ENCODE measurements around the gene DCDC1. TPM values are rescaled to one million over a fixed set of nuclear protein-coding genes. Genes with fewer than 3 reads are reported as not detected.

DCDC1 gene
- total RNA-seq, 1 donor from 2014 or later = not detected

- Mint-ChIP-seq H3K4me1 (ENCODE audit: low read depth) (no peaks in the 10 kb centered on the region), H3K9me3 (no peaks in the 10 kb centered on the region), H3K36me3 (ENCODE audit: low read depth) (no peaks in the 10 kb centered on the region), H3K4me3 (no peak overlapping the region), H3K27me3 (ENCODE audit: insufficient read depth) (peaks cover 2% of the 10 kb centered on the region), H3K27ac (no peak overlapping the region)
- intact Hi-C loops (cut with micrococcal nuclease) = loop anchor here (5.0 kb wide), 2 partner anchors 792 to 1577 kb away; no protein-coding TSS in a partner anchor
- DNase-seq (ENCODE audit: low spot score) = no peak
Observed at GRCh38 chr11:30919389-30920152, 450.0 kb downstream of the DCDC1 start.

- DNase-seq (ENCODE audit: low spot score) = no peak
- Mint-ChIP-seq H3K4me1 (ENCODE audit: low read depth) (no peaks in the 10 kb centered on the region), H3K9me3 (no peaks in the 10 kb centered on the region), H3K4me3 (no peak overlapping the region), H3K36me3 (ENCODE audit: low read depth) (no peaks in the 10 kb centered on the region), H3K27me3 (ENCODE audit: insufficient read depth) (peaks cover 2% of the 10 kb centered on the region), H3K27ac (no peak overlapping the region)
- intact Hi-C loops (cut with micrococcal nuclease) = loop anchor here (1.0 to 5.0 kb wide), 3 partner anchors 572 to 1576 kb away; no protein-coding TSS in a partner anchor
Observed at GRCh38 chr11:30917859-30918478, 451.6 kb downstream of the DCDC1 start.

GRCh38 chr11:30917266-30917665, 452.3 kb downstream of the DCDC1 start:
- H3K4me1 Mint-ChIP-seq (ENCODE audit: low read depth) = no peaks in the 10 kb centered on the region
- H3K9me3 Mint-ChIP-seq = no peaks in the 10 kb centered on the region
- H3K27ac Mint-ChIP-seq = no peak overlapping the region
- no peaks in the 10 kb centered on the region for H3K36me3 Mint-ChIP-seq (ENCODE audit: low read depth)
- intact Hi-C loops (cut with micrococcal nuclease) = loop anchor here (1.0 to 5.0 kb wide), 3 partner anchors 571 to 1575 kb away; no protein-coding TSS in a partner anchor
- peaks cover 2% of the 10 kb centered on the region for H3K27me3 Mint-ChIP-seq (ENCODE audit: insufficient read depth)
- H3K4me3 Mint-ChIP-seq = no peak overlapping the region
- DNase-seq (ENCODE audit: low spot score) = no peak

- no peaks in the 10 kb centered on the region for H3K9me3 Mint-ChIP-seq
- intact Hi-C loops (cut with micrococcal nuclease) = loop anchor here (1.0 to 5.0 kb wide), 3 partner anchors 570 to 1574 kb away; no protein-coding TSS in a partner anchor
- H3K4me3 Mint-ChIP-seq = no peak overlapping the region
- no peaks in the 10 kb centered on the region for H3K4me1 Mint-ChIP-seq (ENCODE audit: low read depth)
- DNase-seq (ENCODE audit: low spot score) = no peak
- no peak overlapping the region for H3K27ac Mint-ChIP-seq
- peaks cover 2% of the 10 kb centered on the region for H3K27me3 Mint-ChIP-seq (ENCODE audit: insufficient read depth)
- H3K36me3 Mint-ChIP-seq (ENCODE audit: low read depth) = no peaks in the 10 kb centered on the region
Observed at GRCh38 chr11:30916764-30917163, 452.8 kb downstream of the DCDC1 start.

- intact Hi-C loops (cut with micrococcal nuclease) = no loop called here
- H3K9me3 Mint-ChIP-seq = no peaks in the 10 kb centered on the region
- DNase-seq (ENCODE audit: low spot score) = no peak
Observed at GRCh38 chr11:30914143-30914762, 455.3 kb downstream of the DCDC1 start.

GRCh38 chr11:30911247-30911646, 458.3 kb downstream of the DCDC1 start:
- Mint-ChIP-seq H3K4me3 (no peak overlapping the region), H3K27ac (no peak overlapping the region)
- intact Hi-C loops (cut with micrococcal nuclease) = no loop called here

More at GRCh38 chr11:30914143-30914762, 455.3 kb downstream of the DCDC1 start:
- Mint-ChIP-seq H3K4me3 (no peak overlapping the region), H3K27ac (no peak overlapping the region), H3K4me1 (ENCODE audit: low read depth) (no peaks in the 10 kb centered on the region), H3K36me3 (ENCODE audit: low read depth) (no peaks in the 10 kb centered on the region), H3K27me3 (ENCODE audit: insufficient read depth) (peaks cover 2% of the 10 kb centered on the region)

GRCh38 chr11:30908857-30909256, 460.7 kb downstream of the DCDC1 start:
- Mint-ChIP-seq H3K9me3 (no peaks in the 10 kb centered on the region), H3K4me3 (no peak overlapping the region), H3K27ac (no peak overlapping the region), H3K27me3 (ENCODE audit: insufficient read depth) (no peaks in the 10 kb centered on the region), H3K4me1 (ENCODE audit: low read depth) (no peaks in the 10 kb centered on the region), H3K36me3 (ENCODE audit: low read depth) (no peaks in the 10 kb centered on the region)
- DNase-seq (ENCODE audit: low spot score) = no peak
- intact Hi-C loops (cut with micrococcal nuclease) = no loop called here

More at GRCh38 chr11:30911247-30911646, 458.3 kb downstream of the DCDC1 start:
- DNase-seq (ENCODE audit: low spot score) = no peak
- no peaks in the 10 kb centered on the region for H3K36me3 Mint-ChIP-seq (ENCODE audit: low read depth)
- no peaks in the 10 kb centered on the region for H3K9me3 Mint-ChIP-seq
- H3K27me3 Mint-ChIP-seq (ENCODE audit: insufficient read depth) = peaks cover 2% of the 10 kb centered on the region
- H3K4me1 Mint-ChIP-seq (ENCODE audit: low read depth) = no peaks in the 10 kb centered on the region

- H3K4me3 Mint-ChIP-seq = no peak overlapping the region
- no peaks in the 10 kb centered on the region for H3K36me3 Mint-ChIP-seq (ENCODE audit: low read depth)
- H3K4me1 Mint-ChIP-seq (ENCODE audit: low read depth) = no peaks in the 10 kb centered on the region
- intact Hi-C loops (cut with micrococcal nuclease) = no loop called here
- H3K27me3 Mint-ChIP-seq (ENCODE audit: insufficient read depth) = no peaks in the 10 kb centered on the region
- H3K27ac Mint-ChIP-seq = no peak overlapping the region
- no peaks in the 10 kb centered on the region for H3K9me3 Mint-ChIP-seq
- no peak for DNase-seq (ENCODE audit: low spot score)
Observed at GRCh38 chr11:30908272-30908671, 461.3 kb downstream of the DCDC1 start.

GRCh38 chr11:30902929-30903328, 466.6 kb downstream of the DCDC1 start:
- no peak for DNase-seq (ENCODE audit: low spot score)
- no peaks in the 10 kb centered on the region for H3K9me3 Mint-ChIP-seq
- no peaks in the 10 kb centered on the region for H3K4me1 Mint-ChIP-seq (ENCODE audit: low read depth)
- H3K27me3 Mint-ChIP-seq (ENCODE audit: insufficient read depth) = no peaks in the 10 kb centered on the region
- intact Hi-C loops (cut with micrococcal nuclease) = no loop called here
- H3K36me3 Mint-ChIP-seq (ENCODE audit: low read depth) = no peaks in the 10 kb centered on the region
- no peak overlapping the region for H3K27ac Mint-ChIP-seq
- H3K4me3 Mint-ChIP-seq = no peak overlapping the region

GRCh38 chr11:30895046-30895445, 474.5 kb downstream of the DCDC1 start:
- H3K27ac Mint-ChIP-seq = no peak overlapping the region
- no peaks in the 10 kb centered on the region for H3K36me3 Mint-ChIP-seq (ENCODE audit: low read depth)
- DNase-seq (ENCODE audit: low spot score) = no peak
- H3K9me3 Mint-ChIP-seq = no peaks in the 10 kb centered on the region
- H3K27me3 Mint-ChIP-seq (ENCODE audit: insufficient read depth) = no peaks in the 10 kb centered on the region
- H3K4me3 Mint-ChIP-seq = no peak overlapping the region
- intact Hi-C loops (cut with micrococcal nuclease) = no loop called here
- H3K4me1 Mint-ChIP-seq (ENCODE audit: low read depth) = no peaks in the 10 kb centered on the region

- Mint-ChIP-seq H3K27me3 (ENCODE audit: insufficient read depth) (no peaks in the 10 kb centered on the region), H3K4me3 (no peak overlapping the region), H3K4me1 (ENCODE audit: low read depth) (no peaks in the 10 kb centered on the region), H3K27ac (no peak overlapping the region), H3K36me3 (ENCODE audit: low read depth) (no peaks in the 10 kb centered on the region), H3K9me3 (no peaks in the 10 kb centered on the region)
- intact Hi-C loops (cut with micrococcal nuclease) = no loop called here
- DNase-seq (ENCODE audit: low spot score) = no peak
Observed at GRCh38 chr11:30893318-30893717, 476.2 kb downstream of the DCDC1 start.

- no peak overlapping the region for H3K4me3 Mint-ChIP-seq
- DNase-seq (ENCODE audit: low spot score) = no peak
- H3K9me3 Mint-ChIP-seq = no peaks in the 10 kb centered on the region
- no peak overlapping the region for H3K27ac Mint-ChIP-seq
- H3K27me3 Mint-ChIP-seq (ENCODE audit: insufficient read depth) = no peaks in the 10 kb centered on the region
- H3K36me3 Mint-ChIP-seq (ENCODE audit: low read depth) = no peaks in the 10 kb centered on the region
- intact Hi-C loops (cut with micrococcal nuclease) = no loop called here
- H3K4me1 Mint-ChIP-seq (ENCODE audit: low read depth) = no peaks in the 10 kb centered on the region
Observed at GRCh38 chr11:30889143-30889794, 480.3 kb downstream of the DCDC1 start.

Data from activated T-helper 1 cell treated with anti-CD3 and anti-CD28 coated beads, Interleukin-12 subunit alpha, Interleukin-12 subunit beta, Interleukin-2, Interleukin-4 antibody, amounts not matched to agents 30 ng/mL and 10 ng/mL and 1 ng/mL, durations not matched to agents 14 hours and 24 hours and 36 hours (primary cell).